HuH-7.5 (cell line): ENCODE results near the gene PRKACA.
"Not testable (repeated sequence)": the region's sequence is repeated elsewhere in the genome, so short reads cannot be mapped to it uniquely, and the experiment has no call there.

Source experiments
- DNase-seq: peaks from one replicate; pipeline ENCODE4 v3.0.0; 2011; ENCODE audit warnings: low spot score

Gene PRKACA

GRCh38 chr19:14147797-14148605, 30.4 kb upstream of the PRKACA start:
- peak; percentile 95 for DNase-seq

GRCh38 chr19:14146789-14147216, 29.2 kb upstream of the PRKACA start:
- DNase-seq, result no peak

GRCh38 chr19:14146169-14146568, 28.6 kb upstream of the PRKACA start:
- not testable (repeated sequence) for DNase-seq

GRCh38 chr19:14145381-14145780, 27.8 kb upstream of the PRKACA start:
- no peak for DNase-seq

- DNase-seq, result no peak
These were observed 25.0 kb upstream of the PRKACA start for GRCh38 chr19:14142262-14143190.

GRCh38 chr19:14141041-14141440, 23.5 kb upstream of the PRKACA start:
- DNase-seq, result no peak

GRCh38 chr19:14139944-14140343, 22.4 kb upstream of the PRKACA start:
- no peak for DNase-seq

GRCh38 chr19:14138576-14139265, 21.2 kb upstream of the PRKACA start:
- no peak for DNase-seq

- peak; percentile 99 for DNase-seq
These were observed 19.1 kb upstream of the PRKACA start, which contains the start of gene ASF1B for GRCh38 chr19:14136509-14137281. Gene ASF1B (minus strand): TSS chr19:14136589. CDS start chr19:14136456, 133 bp downstream.

- DNase-seq, result no peak
These were observed 18.5 kb upstream of the PRKACA start for GRCh38 chr19:14135985-14136508.

GRCh38 chr19:14135355-14135754, 17.8 kb upstream of the PRKACA start:
- DNase-seq, result peak; percentile 4

GRCh38 chr19:14127929-14128509, 10.5 kb upstream of the PRKACA start:
- DNase-seq, result no peak

GRCh38 chr19:14127176-14127575, 9.6 kb upstream of the PRKACA start:
- DNase-seq, result peak; percentile 3

- DNase-seq, result no peak
These were observed 5.4 kb upstream of the PRKACA start for GRCh38 chr19:14122924-14123323.

- DNase-seq, result no peak
These were observed 2.9 kb upstream of the PRKACA start for GRCh38 chr19:14120497-14120780.

- DNase-seq, result no peak
These were observed 2.3 kb upstream of the PRKACA start for GRCh38 chr19:14119644-14120496.

- no peak for DNase-seq
These were observed 1.6 kb upstream of the PRKACA start for GRCh38 chr19:14119146-14119545.

GRCh38 chr19:14118165-14119051, 846 bp upstream of the PRKACA start:
- no peak for DNase-seq
